HUES48 (cell line): ENCODE data around the gene TSPAN9.

ENCODE experiments used
- H3K27ac ChIP-seq: one replicate; pipeline ENCODE4 v1.7.0; 2013; ENCODE audit warnings: low read depth, low read length, inconsistent platforms
- H3K27me3 ChIP-seq: 2 replicates; pipeline ENCODE4 v1.6.1; 2013; ENCODE audit warnings: mild to moderate bottlenecking, low read length; ENCODE audit not compliant: control insufficient read depth, insufficient read depth
- H3K36me3 ChIP-seq: 2 replicates; pipeline ENCODE4 v1.6.1; 2013; ENCODE audit warnings: low read length; ENCODE audit not compliant: control insufficient read depth, insufficient read depth
- H3K4me1 ChIP-seq: 2 replicates; pipeline ENCODE4 v1.6.1; 2013; ENCODE audit warnings: mild to moderate bottlenecking, low read length; ENCODE audit not compliant: control insufficient read depth, insufficient read depth
- H3K4me3 ChIP-seq: 2 replicates; pipeline ENCODE4 v1.5.1; 2013; ENCODE audit warnings: mild to moderate bottlenecking, low read depth, low read length
- H3K9ac ChIP-seq: 2 replicates; pipeline ENCODE4 v1.6.1; 2013; ENCODE audit warnings: mild to moderate bottlenecking, low read depth, low read length, moderate library complexity
- H3K9me3 ChIP-seq: 2 replicates; pipeline ENCODE4 v1.6.1; 2013; ENCODE audit warnings: low read length; ENCODE audit not compliant: control insufficient read depth, insufficient read depth

The TSPAN9 gene

DNA sequence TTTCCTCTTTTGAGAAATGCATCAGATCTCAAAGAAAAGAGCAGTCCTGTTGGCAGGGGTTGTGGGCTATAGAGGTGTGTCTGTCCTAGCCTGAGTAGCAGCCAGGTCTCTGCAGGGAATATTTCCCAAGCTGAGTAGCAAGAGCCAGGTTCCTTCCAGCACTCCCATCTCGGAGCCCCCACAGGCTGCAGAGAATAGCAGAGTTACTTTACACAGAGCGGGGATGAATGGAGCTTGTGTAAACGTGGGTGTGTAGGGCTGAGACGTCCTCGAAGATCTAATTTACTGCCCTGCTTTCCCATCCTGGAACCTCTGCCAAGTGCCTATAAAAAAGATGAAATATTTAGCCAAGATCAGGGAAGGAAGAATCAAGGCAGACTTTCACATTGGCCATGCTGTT is 156.6 kb downstream of the TSPAN9 start:
- no peaks in the 10 kb centered on the region for H3K36me3 ChIP-seq
- H3K9ac ChIP-seq: no peak overlapping the region
- H3K27ac ChIP-seq: no peak overlapping the region
- H3K4me3 ChIP-seq: no peak overlapping the region
- H3K9me3 ChIP-seq: no peaks in the 10 kb centered on the region
- H3K4me1 ChIP-seq: peaks cover 28% of the 10 kb centered on the region
- no peaks in the 10 kb centered on the region for H3K27me3 ChIP-seq

DNA sequence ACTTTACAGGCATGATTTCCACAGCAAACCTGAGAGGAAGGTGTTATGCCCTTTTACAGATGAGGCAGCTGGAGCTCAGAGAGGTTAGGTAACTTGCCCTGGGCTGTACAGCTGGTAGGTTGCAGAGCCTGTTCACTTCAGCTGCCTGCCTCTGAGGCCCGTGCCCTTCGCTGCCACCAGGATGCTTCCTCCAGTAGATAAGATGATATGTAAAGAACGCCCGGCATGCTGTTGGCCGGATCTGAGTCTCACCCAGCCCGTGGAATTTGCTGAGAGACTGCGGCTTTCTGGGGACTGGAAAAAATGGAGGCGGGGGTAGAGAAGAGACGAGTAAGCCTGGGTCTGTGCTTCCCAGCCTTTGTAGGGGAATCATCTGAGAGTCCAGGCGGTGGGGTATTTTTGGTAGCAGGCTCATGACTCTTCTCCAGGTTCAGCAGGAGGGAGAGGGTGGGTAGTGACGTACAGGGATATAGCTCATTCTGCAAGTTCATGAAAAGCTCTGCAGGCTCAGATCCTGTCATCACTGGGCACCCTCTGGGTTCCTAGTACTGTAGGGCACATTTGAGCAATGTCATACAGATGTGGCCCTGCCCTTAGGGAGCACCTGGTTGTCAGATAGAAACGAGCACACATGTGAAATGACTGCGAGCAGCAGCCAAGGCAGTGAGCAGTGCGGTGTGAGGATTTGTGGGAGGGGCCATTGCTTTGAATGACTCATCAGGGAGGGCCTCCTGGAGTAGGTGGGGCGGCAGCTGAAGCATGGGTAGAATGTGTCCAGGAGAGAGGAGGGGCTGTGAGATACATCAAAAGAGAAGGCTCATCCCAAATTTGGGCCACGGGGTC is 159.4 kb downstream of the TSPAN9 start:
- Histone ChIP-seq H3K4me3 (no peak overlapping the region), H3K27me3 (no peaks in the 10 kb centered on the region), H3K27ac (no peak overlapping the region), H3K9me3 (no peaks in the 10 kb centered on the region), H3K4me1 (peaks cover 18% of the 10 kb centered on the region), H3K9ac (no peak overlapping the region), H3K36me3 (no peaks in the 10 kb centered on the region)

DNA sequence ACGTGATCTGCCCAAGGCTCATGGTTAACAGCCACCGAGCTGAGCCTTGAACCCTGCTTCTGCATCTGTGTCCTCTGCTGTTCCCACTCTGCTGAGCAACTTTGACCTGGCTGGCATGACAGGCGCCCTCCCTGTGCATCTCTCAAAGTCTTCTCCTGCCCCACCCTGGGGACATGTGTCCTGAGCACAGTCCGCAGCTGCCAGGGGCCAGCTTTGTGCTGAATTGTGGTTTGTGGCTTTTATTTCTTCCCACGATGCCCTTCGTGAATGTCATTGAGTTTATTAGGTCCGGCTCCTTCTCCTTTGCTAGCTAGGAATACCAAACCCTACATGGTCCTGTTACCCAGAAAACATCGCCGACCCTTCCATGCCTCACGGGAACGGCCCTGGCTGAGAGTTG is 161.0 kb downstream of the TSPAN9 start:
- no peak overlapping the region for H3K9ac ChIP-seq
- no peaks in the 10 kb centered on the region for H3K36me3 ChIP-seq
- H3K4me1 ChIP-seq: peaks cover 14% of the 10 kb centered on the region
- no peak overlapping the region for H3K4me3 ChIP-seq
- no peaks in the 10 kb centered on the region for H3K9me3 ChIP-seq
- H3K27me3 ChIP-seq: no peaks in the 10 kb centered on the region
- no peak overlapping the region for H3K27ac ChIP-seq

DNA sequence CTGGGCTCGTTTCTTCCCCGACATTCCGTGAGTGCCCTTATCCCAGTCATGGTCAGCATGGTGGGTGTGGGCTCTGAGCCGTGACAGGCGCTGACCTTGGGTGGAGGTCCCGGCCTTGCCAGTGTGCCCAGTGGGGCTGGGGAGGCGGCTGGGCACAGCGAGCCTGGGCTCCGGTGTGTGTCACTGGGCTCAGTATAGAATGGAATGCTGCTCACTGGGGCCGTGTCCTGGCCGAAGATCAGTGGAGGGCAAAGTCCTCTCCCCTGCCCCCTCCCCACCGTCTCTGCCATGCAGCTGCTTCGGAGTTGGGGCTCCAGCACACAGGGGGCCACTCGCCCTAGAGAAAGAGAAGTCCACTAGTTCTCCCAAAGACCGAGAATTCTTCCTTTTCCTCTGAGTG is 164.4 kb downstream of the TSPAN9 start:
- H3K27ac ChIP-seq: no peak overlapping the region
- H3K27me3 ChIP-seq: no peaks in the 10 kb centered on the region
- no peaks in the 10 kb centered on the region for H3K9me3 ChIP-seq
- no peak overlapping the region for H3K4me3 ChIP-seq
- H3K4me1 ChIP-seq: peaks cover 8% of the 10 kb centered on the region
- no peaks in the 10 kb centered on the region for H3K36me3 ChIP-seq
- no peak overlapping the region for H3K9ac ChIP-seq

DNA sequence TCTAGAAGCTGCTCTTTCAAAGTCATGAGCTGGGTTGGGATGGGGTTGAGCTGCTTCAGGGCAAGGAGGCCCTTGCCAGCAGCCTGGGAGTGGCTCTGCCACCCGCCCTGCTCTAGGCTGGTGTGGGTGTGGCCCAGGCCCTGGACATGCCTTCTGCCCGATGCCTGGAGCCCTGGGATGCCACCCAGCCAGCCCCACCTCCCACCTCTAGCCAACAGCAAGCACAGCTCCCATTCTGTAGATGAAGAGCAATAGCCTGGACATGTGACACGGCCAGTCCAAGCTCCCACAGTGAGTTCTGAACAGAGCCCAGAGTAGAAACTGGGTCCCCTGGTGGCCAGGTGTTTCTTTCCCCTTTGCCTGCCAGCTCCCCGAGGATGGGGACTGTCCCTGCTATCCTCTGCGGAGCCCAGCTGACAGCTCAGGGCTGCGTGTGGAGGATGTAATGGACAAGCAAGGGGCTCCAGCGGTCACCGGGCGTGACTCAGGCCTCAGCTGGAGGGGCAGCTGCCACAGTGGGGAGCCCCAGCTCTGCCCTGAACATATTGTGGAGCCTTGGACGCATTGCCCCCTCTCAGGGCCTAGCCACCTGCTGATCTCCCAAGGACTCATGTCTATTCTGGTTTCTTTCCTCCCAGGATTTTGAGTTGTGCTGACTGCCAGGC is 165.2 kb downstream of the TSPAN9 start:
- Histone ChIP-seq H3K4me3 (no peak overlapping the region), H3K27ac (no peak overlapping the region), H3K9ac (no peak overlapping the region), H3K36me3 (no peaks in the 10 kb centered on the region), H3K4me1 (peaks cover 1% of the 10 kb centered on the region; the same call in 1 of the 2 replicates), H3K9me3 (no peaks in the 10 kb centered on the region), H3K27me3 (no peaks in the 10 kb centered on the region)

DNA sequence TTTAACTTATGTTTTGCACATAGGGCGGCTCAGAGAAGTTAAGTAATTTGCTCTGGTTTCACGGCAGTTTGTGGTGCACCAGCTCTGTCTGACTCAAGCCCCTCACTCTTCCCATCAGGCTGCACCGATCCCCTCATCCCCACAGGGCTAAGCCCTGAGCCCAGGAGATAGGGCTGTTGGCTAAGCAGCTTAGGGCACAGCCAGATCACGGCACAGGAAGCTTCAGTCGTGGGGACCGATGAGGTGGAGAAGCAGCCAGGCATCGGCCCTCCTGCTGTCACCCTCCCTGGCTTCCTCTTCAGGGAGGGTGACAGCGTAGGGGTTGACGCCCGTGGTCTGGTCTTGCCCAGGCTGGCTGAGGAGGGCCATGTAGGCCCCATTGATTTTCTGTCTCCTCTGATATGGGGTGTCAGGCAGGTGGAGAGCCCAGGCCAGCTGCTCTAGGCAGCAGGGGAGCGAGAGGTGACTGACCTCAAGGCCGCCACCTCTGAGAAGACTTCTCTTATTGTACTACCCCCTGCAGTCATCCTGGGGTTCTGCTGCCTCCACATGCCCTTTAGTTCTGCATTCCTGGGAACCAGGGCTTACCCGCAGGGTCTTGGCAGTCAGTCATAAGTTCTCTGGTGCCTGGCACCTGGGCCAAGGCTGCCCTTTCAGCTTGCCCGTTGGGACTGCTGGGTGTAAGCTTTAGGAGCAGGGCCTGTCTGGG is 166.4 kb downstream of the TSPAN9 start:
- no peaks in the 10 kb centered on the region for H3K36me3 ChIP-seq
- H3K4me1 ChIP-seq: no peaks in the 10 kb centered on the region
- no peaks in the 10 kb centered on the region for H3K27me3 ChIP-seq
- no peaks in the 10 kb centered on the region for H3K9me3 ChIP-seq
- H3K4me3 ChIP-seq: no peak overlapping the region
- H3K9ac ChIP-seq: no peak overlapping the region
- no peak overlapping the region for H3K27ac ChIP-seq

DNA sequence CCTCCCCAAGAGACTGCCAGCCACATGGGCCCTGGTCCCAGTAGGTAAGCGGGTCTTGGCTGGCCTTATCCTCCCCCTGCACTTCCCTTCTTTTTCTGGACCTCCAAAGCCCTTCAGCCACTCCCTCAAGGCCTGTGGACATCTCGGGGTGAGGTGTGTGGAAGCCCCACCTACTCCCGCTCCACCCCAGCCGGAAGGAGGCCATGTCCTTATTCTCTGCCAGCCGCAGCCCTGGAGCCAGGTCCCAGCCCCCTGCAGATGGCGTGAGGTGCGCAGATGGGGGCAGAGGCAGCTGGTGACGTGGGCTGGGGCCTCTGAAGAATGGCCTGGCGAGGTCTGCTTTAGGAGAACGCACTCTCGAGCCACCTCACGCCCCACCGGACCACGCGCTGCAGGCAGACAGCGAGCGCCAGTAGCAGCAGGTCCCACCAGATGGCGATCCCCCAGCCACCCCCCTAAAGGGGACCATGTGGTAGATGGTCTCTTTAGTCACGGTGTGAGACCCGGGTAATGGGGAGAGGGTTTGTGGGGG is 167.1 kb downstream of the TSPAN9 start:
- no peaks in the 10 kb centered on the region for H3K9me3 ChIP-seq
- H3K27me3 ChIP-seq: no peaks in the 10 kb centered on the region
- no peak overlapping the region for H3K27ac ChIP-seq
- H3K4me3 ChIP-seq: no peak overlapping the region
- H3K36me3 ChIP-seq: no peaks in the 10 kb centered on the region
- H3K4me1 ChIP-seq: no peaks in the 10 kb centered on the region
- no peak overlapping the region for H3K9ac ChIP-seq

DNA sequence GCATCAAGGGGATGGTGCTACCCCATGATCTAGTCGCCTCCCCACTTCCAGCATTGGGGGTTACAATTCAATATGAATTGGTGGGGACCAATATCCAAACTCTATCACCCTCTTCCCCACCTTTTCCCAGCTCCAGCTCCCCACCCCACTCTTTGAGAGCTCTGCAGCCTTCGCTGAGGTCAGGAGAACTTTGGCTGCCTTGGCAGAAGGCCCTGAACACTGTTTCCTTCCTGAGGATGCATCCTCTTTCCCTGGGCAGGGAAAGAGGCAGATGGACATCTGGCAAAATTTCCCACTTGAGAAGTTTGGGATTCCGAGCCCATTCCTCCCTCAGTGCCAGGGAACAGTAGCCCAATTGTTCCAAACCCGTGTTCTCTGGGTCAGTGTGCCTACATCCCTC is 169.1 kb downstream of the TSPAN9 start:
- H3K27me3 ChIP-seq: no peaks in the 10 kb centered on the region
- H3K4me1 ChIP-seq: no peaks in the 10 kb centered on the region
- H3K36me3 ChIP-seq: no peaks in the 10 kb centered on the region
- no peaks in the 10 kb centered on the region for H3K9me3 ChIP-seq
- no peak overlapping the region for H3K4me3 ChIP-seq
- no peak overlapping the region for H3K27ac ChIP-seq
- H3K9ac ChIP-seq: no peak overlapping the region

DNA sequence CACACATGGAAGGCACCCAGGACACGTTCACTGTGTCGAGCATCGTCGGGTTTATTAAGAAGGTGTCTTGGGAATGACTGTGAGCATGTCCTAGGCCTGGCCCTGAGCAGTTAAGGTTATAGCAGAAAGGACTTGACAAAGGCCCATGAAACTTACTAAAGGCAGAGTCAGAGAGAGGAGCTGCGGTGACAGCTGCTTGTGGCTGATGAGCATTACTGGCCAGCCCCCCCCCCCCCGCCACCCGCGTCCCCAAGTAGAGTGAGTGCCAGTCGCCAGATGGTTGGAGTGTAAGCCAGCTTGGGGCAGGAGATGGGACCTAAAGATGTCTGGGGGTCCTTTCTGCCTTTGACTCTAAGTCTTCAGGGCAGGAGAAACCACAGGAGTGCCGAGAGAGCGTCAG is 169.9 kb downstream of the TSPAN9 start:
- Histone ChIP-seq H3K4me1 (no peaks in the 10 kb centered on the region), H3K36me3 (no peaks in the 10 kb centered on the region), H3K9me3 (no peaks in the 10 kb centered on the region), H3K27me3 (no peaks in the 10 kb centered on the region), H3K9ac (no peak overlapping the region), H3K27ac (no peak overlapping the region), H3K4me3 (no peak overlapping the region)

DNA sequence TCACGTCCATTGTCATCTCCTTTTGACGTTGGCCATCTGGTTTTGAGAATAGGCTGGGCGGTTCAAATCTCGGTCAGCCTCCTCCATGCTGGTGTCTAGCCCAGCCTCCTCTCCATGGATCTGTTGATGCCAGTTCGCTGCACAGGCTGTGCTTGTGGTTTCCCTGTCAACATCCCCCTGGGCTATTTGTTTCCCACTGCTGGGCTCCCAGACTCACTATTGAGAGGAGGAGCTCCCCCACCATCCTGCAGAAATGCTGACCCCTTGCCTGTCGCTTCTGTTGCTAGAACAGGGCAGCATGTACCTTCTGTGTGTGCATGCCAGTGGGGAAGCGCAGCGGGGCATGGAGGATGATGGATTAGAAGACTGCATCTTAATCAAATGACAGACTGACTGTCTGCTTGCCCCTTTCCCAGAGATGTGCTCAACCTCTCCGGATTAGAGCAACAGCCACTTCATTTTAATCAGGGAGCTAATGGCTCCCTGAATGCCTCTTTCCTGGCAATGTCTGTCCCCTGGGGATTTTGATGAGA is 170.5 kb downstream of the TSPAN9 start:
- Histone ChIP-seq H3K36me3 (no peaks in the 10 kb centered on the region), H3K9me3 (no peaks in the 10 kb centered on the region), H3K4me3 (no peak overlapping the region), H3K9ac (no peak overlapping the region), H3K27ac (no peak overlapping the region), H3K4me1 (no peaks in the 10 kb centered on the region), H3K27me3 (no peaks in the 10 kb centered on the region)
